C4-2B (cell line): ENCODE results near the gene PANK1.

Source experiments
- ZFX ChIP-seq: fragments of 450-650 bp; IDR thresholded peaks from 2 replicates; pipeline ENCODE4 v1.6.1; 2017
- TF ChIP-seq, protein P1 (sequence below): fragments of 450-650 bp; conservative IDR thresholded peaks from 2 replicates; pipeline ENCODE4 v1.5.1; 2017; ENCODE audit warnings: mild to moderate bottlenecking

GRCh38 chr10:89537364-89537763 is 107.7 kb downstream of the PANK1 start:
- TF ChIP-seq, protein P1, sequence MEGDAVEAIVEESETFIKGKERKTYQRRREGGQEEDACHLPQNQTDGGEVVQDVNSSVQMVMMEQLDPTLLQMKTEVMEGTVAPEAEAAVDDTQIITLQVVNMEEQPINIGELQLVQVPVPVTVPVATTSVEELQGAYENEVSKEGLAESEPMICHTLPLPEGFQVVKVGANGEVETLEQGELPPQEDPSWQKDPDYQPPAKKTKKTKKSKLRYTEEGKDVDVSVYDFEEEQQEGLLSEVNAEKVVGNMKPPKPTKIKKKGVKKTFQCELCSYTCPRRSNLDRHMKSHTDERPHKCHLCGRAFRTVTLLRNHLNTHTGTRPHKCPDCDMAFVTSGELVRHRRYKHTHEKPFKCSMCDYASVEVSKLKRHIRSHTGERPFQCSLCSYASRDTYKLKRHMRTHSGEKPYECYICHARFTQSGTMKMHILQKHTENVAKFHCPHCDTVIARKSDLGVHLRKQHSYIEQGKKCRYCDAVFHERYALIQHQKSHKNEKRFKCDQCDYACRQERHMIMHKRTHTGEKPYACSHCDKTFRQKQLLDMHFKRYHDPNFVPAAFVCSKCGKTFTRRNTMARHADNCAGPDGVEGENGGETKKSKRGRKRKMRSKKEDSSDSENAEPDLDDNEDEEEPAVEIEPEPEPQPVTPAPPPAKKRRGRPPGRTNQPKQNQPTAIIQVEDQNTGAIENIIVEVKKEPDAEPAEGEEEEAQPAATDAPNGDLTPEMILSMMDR: no peak
- no peak for TF ChIP-seq ZFX
